RKO (cell line): ENCODE data around the gene KRTAP10-12.

Source experiments
- DNase-seq: peaks from one replicate; pipeline ENCODE4 v3.0.0-alpha.2; 2016; ENCODE audit warnings: low spot score

KRTAP10-12 gene

GRCh38 chr21:44699502-44700001 lies 2.6 kb downstream of the KRTAP10-12 start:
- DNase-seq, result no peak

GRCh38 chr21:44700101-44701022 lies 3.4 kb downstream of the KRTAP10-12 start:
- DNase-seq, result no peak

DNA sequence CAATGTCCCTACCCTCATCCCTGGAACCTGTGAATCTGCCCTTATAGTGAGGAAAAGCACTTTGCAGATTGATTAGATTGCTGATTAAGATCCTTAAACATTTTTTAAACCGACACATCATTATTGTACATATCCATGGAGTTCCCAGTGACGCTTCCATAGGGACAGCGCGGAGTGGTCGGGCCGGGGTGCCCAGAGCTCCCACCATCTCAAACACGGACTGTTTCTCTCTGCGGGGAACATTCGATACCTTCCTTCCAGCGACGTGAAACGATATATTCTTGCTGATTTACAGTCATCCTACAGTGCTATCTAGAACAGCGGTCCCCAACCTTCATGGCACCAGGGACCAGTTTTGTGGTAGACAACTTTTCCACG lies 4.0 kb downstream of the KRTAP10-12 start:
- DNase-seq, result no peak

GRCh38 chr21:44701541-44701940 lies 4.6 kb downstream of the KRTAP10-12 start:
- DNase-seq, result no peak

DNA sequence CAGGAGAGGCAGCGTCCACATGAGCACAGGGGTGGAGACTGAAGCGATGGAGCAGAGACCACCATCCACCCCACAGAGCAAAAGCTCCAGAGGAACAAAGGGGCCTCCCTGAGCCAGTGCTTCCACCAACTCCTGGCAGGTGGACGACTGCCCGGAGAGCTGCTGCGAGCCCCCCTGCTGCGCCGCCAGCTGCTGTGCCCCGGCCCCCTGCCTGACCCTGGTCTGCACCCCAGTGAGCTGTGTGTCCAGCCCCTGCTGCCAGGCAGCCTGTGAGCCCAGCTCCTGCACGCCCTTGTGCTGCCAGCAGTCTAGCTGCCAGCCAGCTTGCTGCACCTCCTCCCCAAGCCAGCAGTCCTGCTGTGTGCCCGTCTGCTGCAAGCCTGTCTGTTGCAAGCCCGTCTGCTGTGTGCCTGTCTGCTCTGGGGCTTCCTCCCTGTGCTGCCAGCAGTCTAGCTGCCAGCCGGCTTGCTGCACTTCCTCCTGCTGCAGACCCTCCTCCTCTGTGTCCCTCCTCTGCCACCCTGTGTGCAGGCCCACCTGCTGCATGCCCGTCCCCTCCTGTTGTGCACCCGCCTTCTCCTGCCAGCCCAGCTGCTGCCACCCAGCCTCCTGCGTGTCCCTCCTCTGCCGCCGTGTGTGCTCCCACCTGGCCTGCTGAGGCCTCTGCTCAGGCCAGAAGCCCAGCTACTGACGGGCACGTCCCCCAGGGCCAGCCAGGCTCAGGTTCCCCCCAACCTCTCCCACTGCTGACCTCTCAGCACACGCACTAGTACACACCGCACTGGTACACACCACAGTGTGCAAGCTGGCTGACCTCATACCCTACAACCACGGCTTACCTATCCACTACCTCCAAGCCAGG lies 5.4 kb downstream of the KRTAP10-12 start:
- no peak for DNase-seq

- DNase-seq, result no peak
These were observed 6.2 kb downstream of the KRTAP10-12 start for GRCh38 chr21:44702973-44703730.

DNA sequence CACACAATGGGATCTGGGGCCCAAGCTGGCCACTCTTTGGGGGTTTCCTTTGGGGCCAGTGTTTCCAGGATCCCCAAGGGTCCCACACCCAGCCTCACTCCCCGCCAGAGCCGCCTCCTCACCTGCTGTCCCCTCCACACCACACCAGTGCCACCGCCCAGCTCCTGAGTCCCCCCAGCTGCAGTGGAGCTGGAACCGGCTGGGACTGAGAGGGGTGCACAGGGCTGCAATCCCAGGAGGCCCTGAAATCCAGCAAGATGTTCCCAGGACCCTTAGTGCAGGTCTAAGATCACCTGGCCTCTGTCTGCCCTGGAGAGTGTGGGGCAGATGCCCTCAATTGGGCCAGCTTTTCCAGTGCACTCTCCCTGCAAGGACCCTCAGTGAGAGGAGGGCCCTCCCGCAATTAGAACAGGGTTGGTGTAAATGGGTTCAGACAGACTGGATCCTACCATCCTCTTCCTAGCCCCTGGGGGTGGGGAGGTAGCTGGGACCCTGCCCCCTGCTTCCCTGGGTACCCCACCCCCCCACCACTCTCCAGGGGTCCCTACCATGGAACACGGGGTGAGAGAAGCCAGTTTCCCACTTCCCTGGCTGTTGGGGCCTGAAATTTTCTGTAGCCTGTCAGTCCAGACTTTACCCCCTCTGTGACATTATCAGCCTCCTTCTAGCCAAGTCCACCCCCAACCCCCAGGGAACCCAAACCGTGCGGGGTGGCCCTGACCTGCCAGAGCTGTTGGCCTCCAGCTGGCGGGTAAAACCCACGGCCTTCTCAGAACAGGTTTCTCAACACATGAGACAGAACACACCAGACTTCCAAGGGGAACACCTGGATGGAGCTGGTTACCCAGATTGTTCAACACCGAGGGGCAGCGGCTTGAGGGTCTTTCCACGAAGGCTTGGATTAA lies 7.0 kb downstream of the KRTAP10-12 start:
- DNase-seq, result no peak

- DNase-seq, result no peak
These were observed 7.6 kb downstream of the KRTAP10-12 start for GRCh38 chr21:44704636-44705001.

DNA sequence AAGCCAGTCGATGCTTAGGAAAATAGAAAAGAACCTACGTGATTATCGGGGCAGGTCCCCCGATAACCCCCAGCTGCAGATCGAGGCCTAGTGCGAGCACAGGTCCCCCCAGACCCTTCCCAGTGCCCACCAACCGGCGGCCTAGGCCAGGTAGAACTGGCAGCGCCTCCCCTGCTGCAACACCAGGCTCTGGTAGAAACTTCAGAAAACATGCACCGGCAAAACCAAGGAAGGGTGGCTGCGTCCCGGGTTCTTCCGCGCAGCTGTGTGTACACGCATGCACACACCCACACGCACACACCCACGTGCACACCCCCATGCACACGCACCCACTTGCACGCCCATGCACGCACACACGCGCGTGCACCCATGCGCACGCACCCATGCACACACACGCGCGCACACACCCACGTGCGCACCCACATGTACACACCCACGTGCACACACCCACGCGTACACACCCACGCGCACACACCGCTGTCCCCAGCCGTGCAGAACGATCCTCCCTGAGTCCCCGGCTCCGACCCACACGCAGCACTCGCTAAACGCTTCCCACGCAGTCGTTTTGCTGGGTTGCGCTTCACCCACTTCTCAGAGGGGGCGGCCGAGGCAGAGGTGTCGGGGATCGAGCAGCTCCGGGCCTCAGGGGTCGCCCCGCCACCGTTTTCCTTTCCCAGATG lies 9.2 kb downstream of the KRTAP10-12 start:
- DNase-seq, result no peak

- no peak for DNase-seq
These were observed 10.0 kb downstream of the KRTAP10-12 start for GRCh38 chr21:44706706-44707581.

- DNase-seq, result no peak
These were observed 11.4 kb downstream of the KRTAP10-12 start for GRCh38 chr21:44708213-44708865.

DNA sequence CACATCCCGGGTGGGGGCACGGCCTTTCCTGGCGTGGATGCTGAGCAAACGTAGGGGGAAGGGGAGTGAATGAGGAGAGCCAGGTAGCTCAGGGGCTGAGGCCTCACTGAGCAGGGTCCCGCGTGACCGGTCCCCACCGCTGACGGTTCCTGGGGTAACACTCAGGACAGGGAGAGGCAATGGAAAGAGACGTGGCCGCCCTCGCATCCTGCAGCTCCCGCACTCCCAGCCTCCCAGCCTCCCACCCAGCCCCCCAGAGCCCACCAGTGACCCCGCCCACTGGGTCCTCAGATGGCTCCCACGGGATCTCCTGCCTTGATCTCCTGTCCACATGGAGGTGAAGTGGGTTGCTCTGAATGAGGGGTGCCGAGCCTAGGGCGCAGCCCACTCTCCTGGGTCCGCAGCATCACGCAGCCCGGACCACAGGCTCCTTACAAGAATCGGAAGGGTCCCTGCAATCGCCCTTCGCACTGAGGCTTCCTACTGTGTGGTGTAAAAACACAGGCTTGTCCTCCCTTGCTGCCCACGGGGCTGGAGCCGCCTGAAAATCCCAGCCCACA lies 12.0 kb downstream of the KRTAP10-12 start:
- DNase-seq, result no peak

DNA sequence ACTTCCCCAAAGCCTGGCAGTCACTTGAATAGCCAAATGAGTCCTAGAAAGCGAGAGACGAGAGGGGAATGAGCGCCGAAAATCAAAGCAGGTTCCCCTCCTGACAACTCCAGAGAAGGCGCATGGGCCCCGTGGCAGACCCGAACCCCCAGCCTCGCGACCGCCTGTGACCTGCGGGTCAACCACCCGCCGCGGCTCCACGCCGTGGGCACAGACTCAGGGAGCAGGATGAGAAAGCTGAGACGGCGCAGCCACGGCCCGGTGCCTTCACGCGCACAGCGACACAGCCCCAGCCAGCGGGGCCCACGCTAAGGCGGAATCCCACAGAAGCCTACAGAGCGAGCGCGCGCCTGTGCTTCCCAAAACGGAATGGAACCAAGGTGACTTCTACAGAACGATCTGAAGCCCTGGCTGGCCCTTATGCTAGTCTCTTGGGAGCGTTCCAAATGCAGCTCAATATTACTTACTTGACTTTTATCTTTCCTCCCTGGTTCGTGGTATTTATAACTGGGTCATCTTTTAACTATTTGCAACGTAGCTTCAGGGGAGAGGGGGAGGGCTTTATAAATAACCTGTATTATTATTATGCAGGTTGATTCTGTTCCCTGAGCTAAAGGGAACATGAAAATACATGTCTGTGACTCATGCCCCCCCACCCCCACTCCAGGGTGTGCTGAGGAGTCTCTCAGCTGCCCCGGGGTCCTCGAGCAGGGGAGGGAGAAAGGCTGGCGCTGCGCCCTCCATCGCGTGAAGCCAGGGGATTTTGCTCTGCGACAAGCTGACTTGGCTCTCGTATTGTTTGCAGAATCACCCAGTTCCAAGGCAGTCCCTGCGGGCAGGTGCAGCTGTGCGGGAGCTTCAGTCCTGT lies 12.7 kb downstream of the KRTAP10-12 start:
- DNase-seq, result no peak

DNA sequence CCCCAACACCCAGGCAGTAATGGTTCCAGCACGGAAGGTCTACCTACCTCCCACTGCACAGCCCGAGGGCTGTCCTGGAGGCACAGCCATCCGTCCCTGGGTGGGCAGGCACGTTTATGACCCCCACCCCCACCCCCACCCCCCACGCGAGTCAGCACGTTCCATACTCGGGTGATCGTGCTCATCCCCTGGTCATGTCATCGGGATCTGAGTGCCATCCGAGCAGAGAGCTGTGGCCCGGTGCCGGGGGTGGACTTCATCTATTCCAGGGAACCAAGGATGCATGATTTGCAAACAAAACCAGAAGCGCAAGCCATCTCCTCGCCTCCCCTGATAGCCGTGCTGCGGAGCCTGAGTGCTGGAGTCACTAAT lies 13.3 kb downstream of the KRTAP10-12 start:
- DNase-seq, result no peak

DNA sequence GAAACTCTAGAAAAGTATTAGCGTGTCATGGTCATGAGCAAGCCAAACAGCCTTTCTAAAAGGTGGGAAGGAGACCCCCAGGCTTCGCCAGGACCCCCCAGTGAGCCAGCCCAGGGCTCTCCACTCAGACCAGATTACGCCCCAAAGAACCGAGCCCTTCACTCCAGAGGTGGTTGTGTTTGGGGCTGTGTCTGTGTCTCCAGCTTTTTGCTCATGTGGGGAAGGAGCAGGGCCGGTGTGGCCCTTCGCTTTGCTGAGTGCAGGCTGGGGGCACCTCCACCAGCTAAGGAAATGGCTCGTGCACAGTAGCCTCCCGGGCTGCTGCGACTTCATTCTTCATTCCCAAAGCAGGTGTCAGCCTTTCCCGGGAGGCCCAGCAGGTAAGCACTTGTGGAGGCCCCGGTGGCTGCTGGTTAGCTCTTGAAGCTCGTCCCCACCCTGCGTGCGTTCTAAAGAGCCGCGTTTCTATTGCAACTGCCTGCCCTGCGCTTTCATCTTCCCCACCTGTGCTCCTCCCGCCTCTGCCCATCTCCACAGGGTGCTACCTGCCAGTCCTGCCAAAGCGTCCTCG lies 13.9 kb downstream of the KRTAP10-12 start:
- no peak for DNase-seq

GRCh38 chr21:44711327-44712202 lies 14.6 kb downstream of the KRTAP10-12 start, which contains the start of gene TSPEAR:
TSPEAR (minus strand) TSS chr21:44711572; CDS start chr21:44711514, 58 bp downstream.
- DNase-seq, result no peak
